H9 (cell line): ENCODE measurements around the gene LBX1. TPM values are rescaled to one million over a fixed set of nuclear protein-coding genes. Genes with fewer than 3 reads are reported as not detected.

Source experiments
- DNase-seq: peaks from one replicate; pipeline ENCODE4 v3.0.0-alpha.2; 2017
- H2AFZ ChIP-seq: one replicate; pipeline ENCODE4 v1.6.1; 2013; ENCODE audit warnings: mild to moderate bottlenecking, low read length, control low read depth, moderate library complexity
- H2AK5ac ChIP-seq: 2 replicates; pipeline ENCODE4 v1.6.1; 2013; ENCODE audit warnings: low read length, control low read depth, mixed read lengths; ENCODE audit not compliant: insufficient read length
- H2BK120ac ChIP-seq: one replicate; pipeline ENCODE4 v1.6.1; 2013; ENCODE audit warnings: low read depth, mild to moderate bottlenecking, low read length, control low read depth, inconsistent platforms; ENCODE audit not compliant: poor library complexity, severe bottlenecking
- H2BK12ac ChIP-seq: 2 replicates; pipeline ENCODE4 v1.6.1; 2013; ENCODE audit warnings: low read length, control low read depth, mixed read lengths, low read depth; ENCODE audit not compliant: insufficient read length
- H2BK15ac ChIP-seq: 2 replicates; pipeline ENCODE4 v1.6.1; 2013; ENCODE audit warnings: low read depth, low read length, control low read depth
- H2BK20ac ChIP-seq: one replicate; pipeline ENCODE4 v1.6.1; 2013; ENCODE audit warnings: low read depth, mild to moderate bottlenecking, low read length, control low read depth, inconsistent platforms; ENCODE audit not compliant: poor library complexity, severe bottlenecking
- H2BK5ac ChIP-seq: 2 replicates; pipeline ENCODE4 v1.6.1; 2013; ENCODE audit warnings: low read length, control low read depth, mixed read lengths; ENCODE audit not compliant: insufficient read length
- H3K14ac ChIP-seq: 2 replicates; pipeline ENCODE4 v1.6.1; 2013; ENCODE audit warnings: low read length, control low read depth; ENCODE audit not compliant: insufficient read depth
- H3K18ac ChIP-seq: 2 replicates; pipeline ENCODE4 v1.6.1; 2013; ENCODE audit warnings: low read depth, mild to moderate bottlenecking, mixed read lengths, low read length, control low read depth; ENCODE audit not compliant: insufficient read length
- H3K23ac ChIP-seq: 2 replicates; pipeline ENCODE4 v1.6.1; 2013; ENCODE audit warnings: low read length, control low read depth, mixed read lengths, low read depth; ENCODE audit not compliant: insufficient read length
- H3K23me2 ChIP-seq: 2 replicates; pipeline ENCODE4 v1.6.1; 2013; ENCODE audit warnings: low read depth, mild to moderate bottlenecking, mixed read lengths, low read length, control low read depth; ENCODE audit not compliant: insufficient read length, poor library complexity, severe bottlenecking
- H3K27ac ChIP-seq: 2 replicates; pipeline ENCODE4 v1.5.1; 2013; ENCODE audit warnings: low read length, control low read depth, mixed read lengths, low read depth; ENCODE audit not compliant: insufficient read length
- H3K27me3 ChIP-seq: 2 replicates; pipeline ENCODE4 v1.6.1; 2013; ENCODE audit warnings: low read length, control low read depth, inconsistent platforms; ENCODE audit not compliant: insufficient read depth
- H3K4ac ChIP-seq: 2 replicates; pipeline ENCODE4 v1.6.1; 2013; ENCODE audit warnings: low read depth, mild to moderate bottlenecking, control low read depth, inconsistent platforms, low read length, moderate library complexity
- H3K4me1 ChIP-seq: 2 replicates; pipeline ENCODE4 v1.6.1; 2013; ENCODE audit warnings: low read length, control low read depth, inconsistent platforms; ENCODE audit not compliant: insufficient read depth
- H3K4me2 ChIP-seq: 2 replicates; pipeline ENCODE4 v1.6.1; 2013; ENCODE audit warnings: low read length, control low read depth, mixed read lengths; ENCODE audit not compliant: insufficient read length, insufficient read depth
- H3K56ac ChIP-seq: 2 replicates; pipeline ENCODE4 v1.6.1; 2013; ENCODE audit warnings: low read depth, mild to moderate bottlenecking, mixed read lengths, low read length, control low read depth; ENCODE audit not compliant: insufficient read length
- H3K79me1 ChIP-seq: 2 replicates; pipeline ENCODE4 v1.6.1; 2013; ENCODE audit warnings: low read depth, mild to moderate bottlenecking, moderate library complexity, low read length, control low read depth, inconsistent platforms; ENCODE audit not compliant: insufficient read depth, poor library complexity, severe bottlenecking
- H3K79me2 ChIP-seq: 2 replicates; pipeline ENCODE4 v1.6.1; 2013; ENCODE audit warnings: low read length, control low read depth, inconsistent platforms; ENCODE audit not compliant: insufficient read depth
- H3K9ac ChIP-seq: 2 replicates; pipeline ENCODE4 v1.6.1; 2013; ENCODE audit warnings: low read length, control low read depth, mixed read lengths; ENCODE audit not compliant: insufficient read length; ENCODE audit errors: extremely low read depth
- H3K9me3 ChIP-seq: one replicate; pipeline ENCODE4 v1.6.1; 2013; ENCODE audit warnings: low read depth, low read length, inconsistent platforms; ENCODE audit not compliant: control insufficient read depth
- H3T11ph ChIP-seq: one replicate; pipeline ENCODE4 v1.6.1; 2013; ENCODE audit warnings: mild to moderate bottlenecking, low read length, control low read depth, inconsistent platforms
- H4K20me1 ChIP-seq: one replicate; pipeline ENCODE4 v1.6.1; 2013; ENCODE audit not compliant: control insufficient read depth, insufficient read length, insufficient read depth
- H4K5ac ChIP-seq: 2 replicates; pipeline ENCODE4 v1.6.1; 2013; ENCODE audit warnings: low read depth, mild to moderate bottlenecking, mixed read lengths, low read length, control low read depth; ENCODE audit not compliant: insufficient read length
- H4K8ac ChIP-seq: replicated peaks from 2 replicates; pipeline ENCODE4 v1.6.1; 2013; ENCODE audit warnings: low read length, control low read depth, mixed read lengths, low read depth; ENCODE audit not compliant: insufficient read length
- H4K91ac ChIP-seq: 2 replicates; pipeline ENCODE4 v1.6.1; 2013; ENCODE audit warnings: low read depth, mild to moderate bottlenecking, moderate library complexity, mixed read lengths, low read length, control low read depth; ENCODE audit not compliant: insufficient read length
- H3K27ac Mint-ChIP-seq, 3 experiments: 2 replicates in 2 of 3; 3 replicates in 1 of 3; pipeline ENCODE4 v1.8.0; 2020 to 2021; ENCODE audit warnings: mixed read lengths in 3 of 3, mild to moderate bottlenecking in 1 of 3, moderate library complexity in 1 of 3
- H3K27me3 Mint-ChIP-seq: 2 replicates; pipeline ENCODE4 v1.8.0; 2021; ENCODE audit warnings: low read depth, mild to moderate bottlenecking, moderate library complexity, mixed read lengths
- H3K36me3 Mint-ChIP-seq, 3 experiments: 2 replicates in 2 of 3; 3 replicates in 1 of 3; pipeline ENCODE4 v1.8.0; 2020 to 2021; ENCODE audit warnings: low read depth in 3 of 3, mixed read lengths in 3 of 3; ENCODE audit not compliant: insufficient read depth in 1 of 3
- H3K4me1 Mint-ChIP-seq, 2 experiments: 2 replicates each; pipeline ENCODE4 v1.8.0; 2020; ENCODE audit warnings: mixed read lengths in 2 of 2
- H3K4me3 Mint-ChIP-seq, 2 experiments: 2 replicates in 1 of 2; 3 replicates in 1 of 2; pipeline ENCODE4 v1.8.0; 2020 to 2021; ENCODE audit warnings: mild to moderate bottlenecking in 2 of 2, mixed read lengths in 2 of 2, moderate library complexity in 1 of 2
- H3K9me3 Mint-ChIP-seq, 2 experiments: 2 replicates in 1 of 2; 3 replicates in 1 of 2; pipeline ENCODE4 v1.8.0; 2020; ENCODE audit warnings: mild to moderate bottlenecking in 2 of 2, mixed read lengths in 2 of 2, moderate library complexity in 1 of 2
- CTCF ChIP-seq: fragments of 200-600 bp; sonication (generic); conservative IDR thresholded peaks from 3 replicates; pipeline ENCODE4 v1.8.0; 2021; ENCODE audit warnings: antibody characterized with exemption, mild to moderate bottlenecking
- WGBS: extraction: QIAGEN DNeasy Blood & Tissue Kit; methylation state at CpG from one replicate; pipeline ENCODE4 v1.1.7; 2013; ENCODE audit warnings: missing lambda C conversion rate, low lambda C conversion rate, mixed read lengths; ENCODE audit not compliant: insufficient read length; ENCODE audit errors: extremely low coverage; 5-methylcytosine and 5-hydroxymethylcytosine counted together
- total RNA-seq: library from RNA; stranded (reverse); gene quantifications from 2 replicates; pipeline ENCODE4 v1.2.1, GENCODE V29; 2021

LBX1 gene
- total RNA-seq, 1 experiment from 2014 or later: not detected

DNA sequence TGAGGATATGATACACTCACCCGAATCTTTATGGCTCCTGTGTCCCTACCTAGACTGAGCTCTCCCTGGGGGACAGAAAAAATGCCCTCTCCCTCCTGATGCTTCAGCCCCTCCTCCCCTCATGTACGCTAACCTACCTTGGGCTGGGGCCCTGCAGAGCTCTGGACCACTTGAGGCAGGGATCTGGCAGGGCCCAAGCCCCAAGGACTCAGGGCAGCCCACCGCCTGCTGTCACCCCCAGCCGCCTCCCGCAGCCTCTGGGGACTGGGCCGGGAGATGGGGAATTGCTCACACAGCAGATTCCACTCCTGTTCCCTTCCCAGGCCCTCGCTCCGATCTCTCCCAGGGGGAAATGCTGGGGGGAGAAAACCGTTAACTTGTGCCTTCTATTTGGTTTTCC lies 32.9 kb upstream of the LBX1 start:
- Histone ChIP-seq H3K23ac (no peak overlapping the region), H3K27ac (no peak overlapping the region), H3K4me1 (peaks cover 5% of the 10 kb centered on the region; the same call in 1 of the 2 replicates), H2AFZ (no peak overlapping the region), H4K5ac (no peak overlapping the region), H3K4ac (no peak overlapping the region), H3T11ph (no peak overlapping the region), H3K27me3 (no peaks in the 10 kb centered on the region; the same call in 1 of the 2 replicates), H4K8ac (no peak overlapping the region), H4K91ac (no peak overlapping the region), H2BK120ac (no peak overlapping the region), H3K9ac (no peak overlapping the region), H2BK12ac (no peak overlapping the region), H3K79me1 (no peaks in the 10 kb centered on the region), H3K18ac (no peak overlapping the region), H2BK15ac (no peak overlapping the region), H3K56ac (no peak overlapping the region), H3K4me2 (no peak overlapping the region), H3K79me2 (no peaks in the 10 kb centered on the region), H3K9me3 (no peaks in the 10 kb centered on the region), H3K23me2 (no peaks in the 10 kb centered on the region), H3K14ac (no peak overlapping the region; the same call in 1 of the 2 replicates), H4K20me1 (no peaks in the 10 kb centered on the region), H2BK5ac (no peak overlapping the region), H2BK20ac (no peak overlapping the region), H2AK5ac (no peak overlapping the region)
- H3K4me3 Mint-ChIP-seq: no peak overlapping the region
- no CpG with 5 or more reads among the region's 9 CpGs for WGBS
- H3K36me3 Mint-ChIP-seq: no peaks in the 10 kb centered on the region
- H3K27ac Mint-ChIP-seq: no peak overlapping the region
- H3K4me1 Mint-ChIP-seq: peaks cover 39 to 47% of the 10 kb centered on the region in 2 experiments
- no peak for DNase-seq
- TF ChIP-seq CTCF: no peak
- peaks cover 52% of the 10 kb centered on the region for H3K27me3 Mint-ChIP-seq
- no peaks in the 10 kb centered on the region; a peak in 2 of 5 replicates for H3K9me3 Mint-ChIP-seq
